ENCODE measurements around the gene PRF1.
"Not testable (repeated sequence)": the region's sequence is repeated elsewhere in the genome, so short reads cannot be mapped to it uniquely, and the experiment has no call there.

Gene PRF1

DNA sequence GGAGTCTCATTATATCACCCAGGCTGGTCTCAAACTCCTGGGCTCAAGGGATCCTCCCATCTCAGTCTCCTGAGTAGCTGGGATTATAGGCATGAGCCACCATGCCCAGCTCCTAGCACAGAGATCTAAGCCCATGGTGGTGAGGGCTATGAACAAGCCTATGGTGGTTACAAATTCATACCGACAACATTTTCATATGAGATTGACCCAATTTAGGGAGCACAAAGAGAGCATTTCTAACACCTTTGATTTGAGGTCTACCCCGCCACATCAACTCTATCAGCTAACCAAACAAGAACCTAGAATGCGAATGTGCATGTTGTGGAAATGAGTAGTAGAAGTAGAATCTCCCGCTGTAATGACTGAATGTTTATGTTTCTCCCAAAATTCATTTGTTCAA, 14.2 kb upstream of the PRF1 start:
- peak; percentile 34 for DNase-seq

DNA sequence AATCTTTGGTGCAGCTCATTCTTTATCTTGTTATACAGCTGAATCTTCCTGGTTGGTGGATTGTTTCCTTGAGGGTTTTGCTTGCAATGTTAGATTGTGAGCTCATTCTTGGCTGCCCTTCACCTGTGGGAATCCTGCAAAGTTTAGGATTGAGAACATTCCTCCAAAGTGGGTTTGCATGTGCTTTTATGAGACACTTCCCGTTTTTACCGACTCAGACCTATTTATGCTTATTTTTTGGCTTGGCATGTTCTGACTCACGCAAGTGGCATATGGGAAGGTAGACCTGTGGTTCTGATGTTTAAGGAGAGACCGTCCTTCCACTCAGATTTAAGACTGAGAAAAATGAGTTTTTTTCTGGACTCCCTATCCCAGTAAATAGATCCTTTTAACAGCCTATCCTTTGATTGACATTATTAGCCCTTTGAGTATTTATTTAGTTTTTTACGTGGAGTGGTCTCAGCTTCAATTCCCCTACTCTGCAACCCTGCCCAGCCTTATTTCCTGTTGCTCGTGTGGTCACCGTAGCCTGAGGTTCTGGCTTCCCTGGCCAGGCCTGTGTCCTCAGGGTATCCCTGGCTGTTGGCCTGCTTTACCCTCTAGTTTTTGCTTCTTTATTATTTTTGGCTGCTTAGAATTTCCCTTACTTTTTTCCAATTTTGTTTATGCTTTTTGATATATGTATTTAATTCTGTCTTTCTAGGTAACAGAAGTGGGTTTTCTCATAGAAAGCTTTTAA, 13.4 kb upstream of the PRF1 start:
- no peak for DNase-seq

GRCh38 chr10:70615211-70615610, 12.7 kb upstream of the PRF1 start:
- no peak for DNase-seq

GRCh38 chr10:70614364-70614763, 11.8 kb upstream of the PRF1 start:
- DNase-seq, result not testable (repeated sequence)

DNA sequence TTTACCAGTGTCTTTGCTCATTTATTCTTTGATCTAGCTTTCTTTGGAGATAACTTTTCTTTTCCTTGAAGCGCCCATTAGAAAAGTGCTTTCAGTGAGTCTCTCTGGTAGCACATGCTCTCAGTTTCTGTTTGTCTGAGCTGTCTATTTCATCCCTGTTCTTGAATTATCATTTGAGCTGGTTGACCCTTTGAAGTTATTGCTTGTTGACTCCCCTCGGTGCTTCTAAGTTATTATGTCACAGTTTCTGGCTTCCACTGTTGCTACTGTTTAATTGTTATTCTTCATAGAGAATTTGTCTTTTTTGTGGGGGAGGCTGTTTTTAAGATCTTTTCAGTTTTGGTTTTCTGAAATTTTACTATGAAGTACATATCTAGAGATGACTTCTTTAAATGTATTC, 11.4 kb upstream of the PRF1 start:
- DNase-seq, result no peak

DNA sequence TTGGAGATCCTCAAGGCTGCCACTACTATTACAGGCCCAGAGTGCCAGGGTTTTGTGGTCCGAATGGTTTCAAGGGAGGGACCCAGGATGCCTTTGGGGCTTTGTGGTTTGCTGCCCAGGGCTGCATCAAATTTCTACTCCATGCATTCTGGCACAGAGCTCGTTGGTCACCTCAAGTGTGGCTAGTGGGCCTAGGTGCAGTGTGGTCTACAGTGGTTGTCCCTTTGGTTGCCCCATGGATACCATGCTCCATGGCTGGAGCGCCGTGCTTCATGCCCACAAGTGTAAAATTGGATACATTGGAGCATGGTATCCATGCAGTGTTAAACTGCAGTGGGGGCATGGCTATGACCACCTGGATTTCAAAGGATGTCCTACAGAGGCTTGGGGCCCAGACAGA, 5.4 kb upstream of the PRF1 start:
- no peak for DNase-seq

DNA sequence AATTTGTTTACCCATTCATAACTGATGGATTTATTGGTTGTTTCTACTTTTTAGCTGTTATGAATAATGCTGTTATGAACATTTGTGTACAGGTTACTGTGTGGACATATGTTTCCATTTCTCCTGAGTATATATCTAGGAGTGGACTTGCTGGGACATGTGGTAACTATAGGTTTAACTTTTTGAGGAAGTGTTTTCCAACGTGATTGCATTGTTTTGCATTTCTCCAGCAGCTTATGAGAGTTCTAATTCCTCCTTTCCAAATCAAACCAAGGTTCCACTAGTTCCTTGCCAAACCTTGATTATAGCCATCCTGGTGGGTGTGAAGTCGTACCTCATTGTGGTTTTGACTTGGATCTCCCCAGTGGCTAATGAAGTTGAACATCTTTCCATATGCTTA, 2.6 kb upstream of the PRF1 start:
- no peak for DNase-seq

GRCh38 chr10:70604106-70604505, 1.6 kb upstream of the PRF1 start:
- DNase-seq, result no peak

DNA sequence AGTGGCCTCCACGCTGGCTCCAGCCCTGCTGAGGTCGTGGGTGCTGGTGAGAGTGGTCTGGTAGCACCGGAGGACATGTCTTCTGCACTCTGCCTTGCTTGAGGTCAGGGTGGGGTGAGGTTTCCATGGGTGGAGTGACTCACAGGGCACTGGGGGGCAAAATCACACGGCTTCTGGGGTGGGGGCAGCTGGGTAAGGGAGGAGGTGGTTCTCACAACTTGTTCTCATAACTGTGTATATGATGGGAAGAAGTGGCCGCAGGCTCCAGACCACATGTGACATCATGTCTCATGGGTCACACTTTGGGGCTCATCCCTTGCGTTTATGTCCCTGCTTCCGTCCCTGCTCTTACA, 884 bp upstream of the PRF1 start:
- peak; percentile 57 for DNase-seq

DNA sequence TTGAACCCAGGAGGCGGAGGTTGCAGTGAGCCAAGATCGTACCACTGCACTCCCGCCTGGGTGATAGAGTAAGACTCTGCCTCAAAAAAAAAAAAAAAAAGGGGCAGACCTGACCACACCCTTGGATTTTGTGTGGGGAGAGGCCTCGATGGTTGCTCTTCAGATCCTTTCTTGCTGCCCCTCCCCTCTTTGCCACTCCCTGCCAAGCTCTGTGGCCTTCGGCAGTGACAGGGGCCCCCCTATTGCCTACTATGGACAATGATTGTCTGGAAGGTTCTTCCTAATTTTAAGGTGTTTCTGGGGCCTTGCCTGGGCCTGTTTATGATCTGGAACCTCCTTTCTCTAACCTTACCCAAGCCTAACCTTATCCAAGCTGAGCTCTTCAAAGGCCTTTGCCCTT, 795 bp downstream of the PRF1 start:
- no peak for DNase-seq

DNA sequence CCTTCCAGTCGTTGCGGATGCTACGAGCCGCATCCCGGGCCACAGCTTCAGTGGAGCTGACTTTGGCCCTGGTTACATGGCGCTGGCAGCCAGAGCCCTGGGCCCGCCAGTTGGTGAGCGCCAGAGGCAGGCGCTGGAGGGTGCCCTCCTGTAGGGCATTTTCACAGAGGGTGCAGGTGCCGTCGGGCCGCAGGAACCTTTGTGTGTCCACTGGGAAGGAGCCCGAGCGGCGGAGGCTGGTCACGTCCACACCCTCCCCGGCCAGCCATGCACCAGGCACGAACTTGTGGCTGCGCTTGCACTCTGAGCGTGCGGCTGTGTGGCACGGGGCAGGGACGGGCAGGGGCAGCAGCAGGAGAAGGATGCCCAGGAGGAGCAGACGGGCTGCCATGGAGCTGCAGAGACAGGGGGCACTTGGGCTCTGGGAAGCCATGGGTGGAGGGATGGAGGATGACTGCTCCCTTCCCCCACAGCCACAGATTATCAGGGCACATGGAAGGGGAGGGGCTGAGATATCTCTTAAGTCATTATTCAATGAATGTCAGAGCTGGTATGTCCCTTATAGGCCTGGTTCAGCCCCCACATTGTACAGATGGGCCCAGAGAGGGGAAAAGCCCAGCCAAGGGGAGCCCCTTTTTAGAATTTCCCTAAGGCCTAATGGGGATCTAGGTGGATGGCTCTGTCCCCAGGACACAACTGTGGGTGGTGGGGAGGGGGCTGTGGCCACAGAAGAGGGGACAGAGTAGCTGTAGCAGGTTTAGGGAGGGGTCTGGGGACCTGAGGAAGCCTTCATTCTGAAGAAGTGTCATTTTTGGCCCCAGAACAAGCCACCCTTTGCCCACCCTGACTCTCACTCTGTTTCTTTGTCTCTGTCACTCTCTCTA, 1.8 kb downstream of the PRF1 start:
- DNase-seq, result no peak

DNA sequence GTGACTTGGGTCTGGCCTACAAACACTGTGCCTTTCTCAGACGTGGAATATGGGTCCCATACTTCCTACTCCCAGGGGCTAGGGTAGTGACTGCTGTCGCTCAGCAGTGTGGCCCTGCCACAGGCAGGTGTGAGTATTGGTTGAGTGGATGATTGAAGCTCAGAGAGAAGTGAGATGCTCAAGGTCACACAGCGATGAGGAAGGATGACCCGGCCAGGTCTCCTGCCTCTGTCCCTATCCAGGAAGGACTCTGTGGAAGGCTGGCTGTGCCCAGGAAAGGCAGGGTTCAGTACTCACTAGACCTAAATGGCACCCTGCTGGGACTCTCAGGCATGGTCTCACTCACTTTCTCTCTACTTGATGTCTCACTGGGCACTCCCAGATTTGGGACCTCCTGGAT, 2.8 kb downstream of the PRF1 start:
- DNase-seq, result no peak

GRCh38 chr10:70599319-70599718, 3.2 kb downstream of the PRF1 start:
- no peak for DNase-seq

- no peak for DNase-seq
These were observed 3.7 kb downstream of the PRF1 start for GRCh38 chr10:70598857-70599295.

GRCh38 chr10:70597856-70598815, 4.4 kb downstream of the PRF1 start:
- no peak for DNase-seq

GRCh38 chr10:70596860-70597809, 5.4 kb downstream of the PRF1 start:
- no peak for DNase-seq

DNA sequence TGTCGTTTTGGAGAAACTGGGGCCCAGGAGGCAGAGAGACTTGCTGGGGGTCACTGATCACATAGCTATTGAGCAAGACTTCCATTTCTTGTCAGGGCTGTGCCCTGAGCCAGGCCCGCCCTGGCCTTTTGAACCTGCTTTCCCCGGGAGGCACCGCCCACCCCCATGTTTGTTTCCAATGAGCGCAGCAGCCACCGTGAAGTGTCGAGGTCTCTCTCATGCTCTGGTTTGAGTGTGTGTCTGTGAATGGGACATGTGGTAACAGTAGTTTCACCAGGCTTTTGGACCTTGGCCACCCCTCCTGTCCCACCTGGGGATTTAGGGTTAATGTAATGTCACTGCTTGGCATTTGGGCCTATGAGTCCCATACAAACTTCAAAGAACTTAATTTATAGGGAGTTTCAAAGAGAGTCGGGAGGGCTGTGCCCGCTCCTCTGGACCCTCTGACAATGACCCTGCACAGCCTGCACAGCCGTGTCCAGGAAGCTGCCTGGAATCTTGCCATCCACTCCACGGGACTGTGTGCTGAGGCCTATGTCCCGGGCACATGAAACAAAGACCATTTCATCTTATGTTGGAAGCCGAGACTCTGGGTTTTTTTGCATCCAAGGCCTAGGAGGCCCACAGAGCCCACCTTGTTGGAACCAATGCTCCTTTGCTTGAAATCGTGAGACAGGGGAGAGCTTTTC, 6.3 kb downstream of the PRF1 start:
- DNase-seq, result no peak

- DNase-seq, result no peak
These were observed 7.0 kb downstream of the PRF1 start for GRCh38 chr10:70595566-70596016.

DNA sequence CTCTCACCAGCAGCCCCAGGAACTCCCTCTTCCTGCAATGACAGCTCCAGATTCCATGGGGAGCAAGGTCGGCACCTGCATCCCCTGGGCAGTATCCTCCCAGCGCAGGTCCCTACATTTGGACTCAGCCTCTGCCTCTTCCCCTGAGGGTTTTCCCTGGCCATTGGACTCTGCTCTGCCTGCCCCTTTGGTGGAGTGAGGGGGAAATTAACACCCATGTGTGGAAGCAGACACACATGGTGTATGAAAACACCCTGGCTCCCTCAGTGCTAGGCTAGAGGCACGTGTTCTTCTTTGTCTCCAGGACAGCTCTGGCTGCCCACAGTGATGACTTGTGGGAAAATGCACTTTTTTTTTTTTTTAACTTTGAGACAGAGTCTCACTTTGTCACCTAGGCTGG, 8.4 kb downstream of the PRF1 start:
- DNase-seq, result no peak

GRCh38 chr10:70593513-70593890, 9.0 kb downstream of the PRF1 start:
- DNase-seq, result no peak

Data from CD4-positive, alpha-beta T cell treated with Interleukin-12 subunit alpha and Interleukin-12 subunit beta, for 1 hour (primary cell).